ENCODE data around the gene ADGRV1. TPM values are rescaled to one million over a fixed set of nuclear protein-coding genes. Genes with fewer than 3 reads are reported as not detected.

Gene ADGRV1
- total RNA-seq, 8 experiments from 2014 or later = 0.87 to 92.4 (median 44.9) TPM

DNA sequence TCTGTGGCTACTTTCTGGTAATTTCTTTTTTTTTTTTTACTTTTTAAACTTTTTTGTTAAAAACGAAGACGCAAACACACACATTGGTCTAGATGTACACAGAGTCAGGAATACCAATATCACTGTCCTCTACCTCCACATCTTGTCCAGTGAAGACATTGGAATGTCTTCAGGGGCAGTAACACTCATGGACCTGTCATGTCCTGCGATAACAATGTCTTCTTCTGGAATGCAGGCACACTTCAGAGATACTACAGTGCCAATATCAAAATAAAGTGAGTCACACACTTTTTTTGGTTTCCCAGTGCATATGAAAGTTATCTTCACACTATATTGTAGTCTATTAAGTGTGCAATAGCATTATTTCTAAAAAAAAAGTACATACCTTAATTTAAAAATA, 648.7 kb downstream of the ADGRV1 start:
- H3K27ac ChIP-seq = no peak overlapping the region
- H3K4me3 ChIP-seq = no peak overlapping the region
- H3K4me1 ChIP-seq (replicated peaks in 1 of 2) = no peaks in the 10 kb centered on the region
- WGBS, 10 experiments = 64 to 98% (median 78%) methylated on average over 2 to 3 of the region's 3 CpGs
- no peak for ATAC-seq (replicated peaks in 6 of 8)
- in situ Hi-C loops (cut with MboI; ENCODE audit: low pct_unique_long_range_greater_than_20kb in 2 of 9, low sequenced_read_pairs in 9 of 9, unreplicated experiment in 9 of 9) = loop anchor here in 1 of 9 experiments (25.0 kb wide), 1 partner anchor 95 kb away; no protein-coding TSS in a partner anchor

DNA sequence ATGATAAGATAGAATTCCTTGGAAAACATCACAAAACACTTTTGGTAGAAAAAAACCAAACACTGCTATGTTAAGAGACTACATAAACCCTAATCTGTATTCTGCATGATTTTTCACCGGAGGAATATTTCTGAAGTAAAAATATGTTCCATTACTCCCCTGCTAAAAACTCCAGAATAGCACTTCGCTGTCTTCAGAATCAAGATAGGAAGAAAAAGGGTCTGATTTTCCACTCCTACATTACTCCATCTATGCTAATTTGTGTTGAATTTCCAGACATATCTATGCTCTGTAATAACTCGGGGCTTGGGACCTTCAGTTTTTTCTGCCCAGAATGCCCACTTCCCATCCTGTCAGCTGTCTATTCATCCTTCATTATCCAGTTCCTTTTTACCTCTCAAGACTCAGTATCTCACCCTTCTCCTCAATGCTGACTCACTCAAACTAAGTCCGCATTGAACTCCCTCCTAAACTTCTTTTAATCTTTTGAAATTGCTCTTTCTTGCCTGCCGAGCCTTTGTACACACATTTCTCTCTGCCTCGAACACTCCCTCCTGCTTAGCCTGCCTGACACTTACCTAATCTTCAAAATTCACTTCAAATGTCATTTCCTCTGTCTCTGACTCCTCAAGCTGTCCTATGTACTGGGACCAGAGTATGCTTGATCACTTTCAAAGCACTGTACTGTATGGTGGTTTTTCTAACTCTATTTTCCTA, 653.6 kb downstream of the ADGRV1 start:
- H3K27ac ChIP-seq = no peak overlapping the region
- no peaks in the 10 kb centered on the region for H3K4me1 ChIP-seq (replicated peaks in 1 of 2)
- WGBS, 10 experiments = 0 to 83% (median 34%) methylated on average over 1 to 6 of the region's 6 CpGs; no CpG with 5 or more reads in 1 of the 10 experiments
- in situ Hi-C loops (cut with MboI; ENCODE audit: low pct_unique_long_range_greater_than_20kb in 2 of 9, low sequenced_read_pairs in 9 of 9, unreplicated experiment in 9 of 9) = loop anchor here in 1 of 9 experiments (25.0 kb wide), 1 partner anchor 100 kb away; no protein-coding TSS in a partner anchor
- peak in 4 of 8 experiments; percentile 3 to 73 (median 44) for ATAC-seq (replicated peaks in 6 of 8)
- no peak overlapping the region for H3K4me3 ChIP-seq

DNA sequence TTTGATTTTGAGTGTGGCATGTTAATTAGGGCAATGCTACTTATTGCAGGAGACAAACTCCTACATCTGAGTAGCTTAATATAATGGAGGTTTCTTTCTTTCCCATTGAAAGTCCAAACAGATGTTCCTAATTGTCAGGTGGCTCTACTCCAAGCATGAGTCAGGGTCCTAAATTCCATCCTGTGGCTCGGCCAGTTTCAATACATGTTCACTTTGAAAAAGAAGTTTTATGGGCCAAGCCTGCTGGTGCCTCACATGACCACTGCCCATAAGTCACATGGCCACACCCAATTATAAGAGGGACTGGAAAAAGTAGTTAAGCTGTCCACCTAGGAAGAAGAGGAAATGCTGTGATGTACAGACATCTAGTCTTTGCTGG, 654.1 kb downstream of the ADGRV1 start:
- Histone ChIP-seq H3K27ac (no peak overlapping the region), H3K4me1 (replicated peaks in 1 of 2) (no peaks in the 10 kb centered on the region), H3K4me3 (no peak overlapping the region)
- 0 to 63% (median 0%) methylated on average over 1 of the region's 1 CpG; no CpG with 5 or more reads in 5 of the 10 experiments for WGBS, 10 experiments
- ATAC-seq (replicated peaks in 6 of 8) = peak in 5 of 8 experiments; percentile 14 to 92 (median 73)
- in situ Hi-C loops (cut with MboI; ENCODE audit: low pct_unique_long_range_greater_than_20kb in 2 of 9, low sequenced_read_pairs in 9 of 9, unreplicated experiment in 9 of 9) = loop anchor here in 1 of 9 experiments (25.0 kb wide), 1 partner anchor 100 kb away; no protein-coding TSS in a partner anchor

Other genes starting within 250 kb of the ADGRV1 start
- 10 to 100 TPM; 34.6 to 49.8 (median 38.1) TPM for gene CETN3, start 149.0 kb upstream of the ADGRV1 start, total RNA-seq
- gene MBLAC2, start 84.0 kb upstream of the ADGRV1 start, total RNA-seq = 10 to 100 TPM in 4 of 8 experiments, 1 to 10 TPM in 4; 6.6 to 14.5 (median 10.3) TPM
- 10 to 100 TPM in 2 of 8 experiments, 1 to 10 TPM in 6; 2.0 to 19.8 (median 3.2) TPM for gene POLR3G, start 83.9 kb upstream of the ADGRV1 start, total RNA-seq
- 10 to 100 TPM in 6 of 8 experiments, 1 to 10 TPM in 2; 8.0 to 20.3 (median 12.6) TPM for gene LYSMD3, start 29.2 kb upstream of the ADGRV1 start, total RNA-seq